Measurements from ENCODE around the gene RIMBP2.

GRCh38 chr12:130538343-130539095 is 177.6 kb downstream of the RIMBP2 start:
- TF ChIP-seq CTCF (IDR thresholded peaks at IDR 0.05) = no peak
- TF ChIP-seq ZBTB33 (IDR thresholded peaks at IDR 0.05; ENCODE audit: borderline replicate concordance, low read depth) = no peak
- no peak for TF ChIP-seq EP300 (IDR thresholded peaks at IDR 0.05; ENCODE audit: borderline replicate concordance in 1 of 2, low read depth in 1 of 2, low read length in 1 of 2)
- no peak for TF ChIP-seq RCOR1 (IDR thresholded peaks at IDR 0.05; ENCODE audit: low read length)
- no peak for TF ChIP-seq RAD21 (IDR thresholded peaks at IDR 0.05; ENCODE audit: low read length)
- no peak for TF ChIP-seq POLR2AphosphoS5 (IDR thresholded peaks at IDR 0.05; ENCODE audit: low read depth, low read length)
- no peak for TF ChIP-seq REST (IDR thresholded peaks at IDR 0.05; ENCODE audit: low read depth, low read length)
- TF ChIP-seq NFIC (IDR thresholded peaks at IDR 0.05; ENCODE audit: borderline replicate concordance) = no peak
- TF ChIP-seq CHD2 (IDR thresholded peaks at IDR 0.05; ENCODE audit: low read length, partially characterized antibody) = no peak
- TF ChIP-seq NRF1 (IDR thresholded peaks at IDR 0.05; ENCODE audit: low read depth, low read length) = no peak
- no peak for TF ChIP-seq GABPA (IDR thresholded peaks at IDR 0.05; ENCODE audit: low read depth)

Data from SK-N-SH (cell line).